Measurements from ENCODE around the gene CHD3.

Gene CHD3

DNA sequence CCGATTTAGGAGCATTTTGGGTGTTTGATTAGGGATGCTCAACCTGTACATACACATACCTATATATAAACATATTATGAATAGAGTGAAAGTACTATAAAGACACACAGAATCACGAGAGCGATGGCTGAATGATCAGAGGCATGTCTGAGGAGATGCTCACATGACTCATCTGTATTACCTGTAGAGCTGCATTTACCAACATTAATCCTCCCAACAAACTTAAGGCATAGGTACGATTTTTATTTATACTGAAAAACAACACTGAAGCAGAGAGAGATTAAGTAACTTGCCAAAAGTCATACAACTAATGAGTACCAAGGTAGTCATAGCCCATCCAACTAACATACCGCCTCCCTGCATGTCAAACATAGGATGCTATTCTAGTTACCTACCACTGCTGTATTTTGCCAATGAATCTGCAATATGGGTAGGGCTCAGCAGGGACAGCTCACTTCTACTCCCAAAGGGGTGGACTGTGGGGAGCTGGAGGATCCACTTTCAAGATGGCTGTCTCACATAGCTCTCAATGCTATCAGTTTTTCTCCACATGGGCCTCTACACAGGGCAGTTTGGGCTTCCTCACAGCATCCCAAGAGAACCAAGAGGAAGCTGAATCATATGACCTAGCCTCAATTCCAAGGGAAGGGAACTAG, 23.5 kb upstream of the CHD3 start:
- no peak for DNase-seq (ENCODE audit: low spot score)

DNA sequence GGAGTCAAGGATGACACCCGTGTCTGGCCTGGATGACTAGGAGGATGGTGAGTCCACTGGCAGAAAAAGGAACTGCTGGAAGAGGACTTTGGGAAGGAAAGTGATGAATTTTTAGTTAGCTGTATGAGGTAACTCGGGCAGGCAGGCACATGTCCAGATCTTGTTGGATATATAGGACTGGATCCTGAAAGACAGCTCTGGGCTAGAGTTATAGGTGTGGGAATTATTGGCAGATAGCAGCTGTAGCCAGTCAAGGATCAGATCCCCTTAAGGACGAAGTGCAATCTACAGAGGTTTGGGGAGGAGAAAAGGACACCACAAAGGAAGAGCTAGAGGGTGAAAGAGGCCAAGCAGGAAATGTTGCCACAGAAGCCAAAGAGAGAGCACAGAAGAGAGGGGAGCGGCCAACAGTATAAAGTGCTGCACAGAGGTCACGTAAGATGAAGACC, 20.7 kb upstream of the CHD3 start:
- DNase-seq (ENCODE audit: low spot score): no peak

DNA sequence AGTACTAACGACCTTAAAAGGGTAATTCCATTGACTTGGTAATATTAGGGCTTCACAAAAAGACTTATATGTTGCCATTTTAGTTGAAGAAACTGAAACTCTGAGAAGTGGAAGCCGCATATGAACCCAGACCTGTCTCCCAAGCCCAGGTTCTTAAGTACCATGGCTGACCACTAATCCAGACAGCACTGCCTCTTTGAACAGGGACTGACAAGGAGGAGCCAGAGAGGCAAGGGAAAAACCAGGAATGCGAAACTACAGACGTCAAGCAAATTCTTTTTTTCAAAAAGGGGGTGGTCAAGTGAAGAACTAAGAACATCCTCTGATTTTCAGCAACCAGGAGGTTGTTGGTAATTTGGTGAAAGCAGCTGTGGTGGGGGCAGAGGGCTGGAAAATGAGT, 15.5 kb upstream of the CHD3 start:
- no peak for DNase-seq (ENCODE audit: low spot score)

DNA sequence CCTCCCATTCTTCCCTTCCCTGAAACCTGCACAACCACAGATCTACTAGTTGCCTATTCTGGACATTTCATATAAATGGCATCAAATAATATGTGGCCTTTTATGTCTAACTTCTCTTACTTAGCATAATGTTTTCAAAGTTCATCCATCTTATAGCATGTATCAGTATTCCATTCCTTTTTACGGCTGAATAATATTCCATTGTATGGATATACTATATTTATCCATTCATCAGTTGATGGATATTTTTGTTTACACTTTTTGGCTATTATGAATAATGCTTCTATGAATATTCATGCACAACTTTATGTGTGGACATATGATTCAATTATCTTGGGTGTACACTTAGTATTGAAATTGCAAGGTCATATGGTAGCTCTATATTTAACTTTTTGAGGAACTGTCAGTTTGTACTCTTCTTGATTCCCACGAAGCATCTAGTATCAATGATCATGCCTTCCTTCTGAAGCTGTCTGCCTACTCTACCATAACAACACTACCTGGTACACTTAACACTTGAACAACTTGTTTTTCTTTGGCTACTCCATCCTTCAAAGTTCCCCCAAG, 12.7 kb upstream of the CHD3 start:
- DNase-seq (ENCODE audit: low spot score): no peak

DNA sequence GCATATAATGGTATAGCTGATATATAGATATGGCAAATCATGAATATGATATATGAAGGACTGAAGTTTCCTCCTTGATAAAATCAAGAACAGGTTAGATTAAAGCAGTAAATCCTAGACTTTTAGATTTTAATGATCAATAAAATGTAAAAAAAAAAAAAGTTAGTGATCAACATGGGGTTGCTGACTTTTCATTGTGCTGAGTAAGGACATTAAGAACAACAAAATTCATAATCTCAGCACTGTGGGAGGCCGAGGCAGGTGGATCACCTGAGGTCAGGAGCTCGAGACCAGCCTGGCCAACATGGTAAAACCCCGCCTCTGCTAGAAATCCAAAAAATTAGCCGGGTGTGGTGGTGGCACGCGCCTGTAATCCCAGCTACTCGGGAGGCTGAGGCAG, 10.4 kb upstream of the CHD3 start:
- DNase-seq (ENCODE audit: low spot score): no peak

DNA sequence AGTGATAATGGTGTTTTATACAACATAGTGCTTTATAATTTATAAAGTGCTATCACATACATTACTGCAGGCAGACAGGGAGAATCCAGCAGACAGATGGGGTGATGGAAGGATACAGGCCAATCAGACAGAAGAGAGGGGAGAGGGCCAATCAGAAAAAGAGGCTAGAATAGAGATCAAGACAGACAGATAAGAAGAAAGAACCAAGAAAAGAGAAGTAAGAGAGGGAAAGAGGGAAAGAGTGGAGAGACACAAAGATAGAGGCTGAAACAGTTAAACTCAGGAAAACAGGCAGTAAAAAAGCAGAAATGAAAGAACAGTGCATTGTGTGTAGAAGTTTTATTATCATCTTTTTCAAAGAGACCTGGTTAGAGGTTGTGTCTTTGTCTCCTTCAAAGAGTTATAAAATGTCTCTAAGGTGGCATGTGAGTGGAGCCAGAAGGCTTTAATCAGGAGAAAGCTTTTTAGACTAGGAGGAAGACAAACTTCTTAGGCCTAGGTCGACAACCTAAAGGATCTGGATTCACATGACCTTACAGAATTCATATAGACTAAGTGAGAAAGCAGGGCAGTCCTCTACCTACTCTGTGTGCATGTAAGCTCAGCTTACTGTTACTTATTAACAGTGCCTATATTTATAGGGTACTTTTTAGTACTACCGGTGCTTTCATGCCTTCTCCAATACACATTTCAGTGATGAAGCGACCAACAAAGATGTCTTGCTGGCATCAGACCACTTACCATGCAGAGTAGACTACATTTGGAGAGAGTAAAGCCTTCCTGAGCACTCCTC, 8.3 kb upstream of the CHD3 start:
- DNase-seq (ENCODE audit: low spot score): no peak

DNA sequence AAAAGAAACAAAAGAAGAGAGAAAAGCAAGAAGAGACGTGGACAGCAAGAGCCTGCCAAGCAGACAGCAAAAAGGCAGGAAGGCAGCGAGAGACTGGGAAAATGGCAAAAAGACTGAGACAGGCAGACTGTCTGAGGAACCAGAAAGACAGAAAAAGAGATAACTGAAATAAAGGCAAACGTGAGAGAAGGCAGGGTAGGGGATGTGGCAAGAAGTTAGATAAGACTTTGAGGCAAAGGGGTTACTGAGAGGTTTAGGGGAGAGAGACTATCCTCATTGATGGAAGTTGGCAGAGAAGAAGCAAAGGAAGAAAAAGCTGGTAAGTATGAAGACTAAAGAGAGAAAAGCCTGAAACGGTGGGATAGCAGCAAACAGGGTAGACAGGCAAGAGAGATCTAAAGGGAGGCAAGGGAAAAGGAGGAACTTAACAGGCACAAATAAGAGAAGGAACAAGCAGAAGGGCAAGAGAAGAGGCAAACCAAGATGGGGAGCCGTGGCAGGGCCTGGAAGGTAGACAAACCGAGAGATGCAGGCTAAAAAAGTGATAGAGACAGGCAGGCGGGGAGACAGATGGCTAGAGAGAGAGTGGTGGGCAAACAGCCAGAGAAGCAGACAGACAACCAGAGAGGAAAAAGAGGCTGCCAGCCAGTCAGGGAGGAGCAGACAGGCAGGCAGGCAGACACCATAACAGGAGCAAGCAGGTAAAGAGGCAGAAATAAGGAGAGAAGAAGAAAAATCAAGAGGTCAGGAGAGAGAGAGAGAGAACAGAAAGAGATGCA, 7.1 kb upstream of the CHD3 start:
- DNase-seq (ENCODE audit: low spot score): no peak

DNA sequence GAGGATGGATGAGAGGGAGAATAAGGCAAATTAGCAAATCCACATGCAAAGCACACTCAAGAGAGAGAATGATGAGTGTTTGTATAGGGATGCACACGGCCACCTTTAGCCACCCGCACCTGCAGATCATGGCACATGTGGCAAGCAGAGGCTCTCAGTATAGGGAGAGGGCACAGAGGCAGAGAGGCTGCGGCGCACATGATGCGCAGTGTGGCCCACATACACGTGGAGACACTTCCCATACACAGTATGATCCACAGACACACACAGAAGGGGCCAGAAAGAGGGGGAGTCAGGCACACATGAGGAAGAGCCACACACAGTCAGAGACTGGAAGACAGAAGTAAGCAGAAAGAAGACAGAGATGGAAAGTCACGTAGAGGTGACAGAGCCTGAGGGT, 6.5 kb upstream of the CHD3 start:
- no peak for DNase-seq (ENCODE audit: low spot score)

DNA sequence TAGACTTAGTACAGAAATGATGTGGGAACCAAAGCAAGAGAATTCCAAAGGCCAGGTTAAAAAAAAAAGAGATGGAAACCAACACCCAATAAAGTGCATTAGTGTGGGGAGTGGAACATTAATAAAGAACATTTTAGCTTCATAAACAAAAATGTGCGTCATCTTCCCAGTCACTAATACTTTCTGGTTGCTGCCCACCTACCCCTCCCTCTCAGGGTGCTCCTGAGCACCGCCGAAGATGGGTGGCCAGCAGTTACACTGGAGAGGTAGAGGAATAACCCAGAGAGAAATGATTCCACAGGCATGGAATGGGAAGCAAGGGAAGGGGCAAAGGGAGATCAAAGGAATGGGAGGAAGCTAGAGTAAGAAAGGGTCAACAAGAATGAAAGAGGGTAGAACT, 6.0 kb upstream of the CHD3 start:
- DNase-seq (ENCODE audit: low spot score): no peak

DNA sequence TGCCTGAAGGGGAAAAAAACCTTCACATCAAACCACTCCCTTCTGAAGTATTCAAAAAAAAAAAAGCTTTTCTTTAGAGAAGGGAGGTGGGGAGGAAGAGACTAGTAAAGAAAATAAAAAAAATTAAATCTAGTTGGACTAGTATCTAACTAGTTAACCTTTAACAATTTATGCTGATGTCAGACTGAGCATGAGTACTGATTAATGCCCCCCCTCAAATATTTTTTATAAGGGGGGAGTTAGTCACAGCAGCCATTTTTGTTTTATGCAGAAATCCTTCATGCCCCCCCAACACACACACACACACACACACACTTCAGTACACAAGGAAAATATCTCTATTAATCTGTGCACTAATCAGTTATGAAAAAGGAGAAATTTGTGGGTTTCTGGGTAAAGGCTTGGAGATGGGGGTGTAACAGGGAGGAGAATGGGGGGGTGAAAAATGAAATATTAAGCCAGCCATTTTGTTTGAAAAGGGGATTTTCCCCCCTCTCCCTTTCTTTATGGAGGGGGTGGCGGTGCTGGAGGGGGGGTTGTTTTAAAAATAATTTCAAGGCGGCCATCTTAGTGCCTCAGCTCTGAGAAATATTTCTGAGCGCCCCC, 4.7 kb upstream of the CHD3 start:
- peak; percentile 27 for DNase-seq (ENCODE audit: low spot score)

DNA sequence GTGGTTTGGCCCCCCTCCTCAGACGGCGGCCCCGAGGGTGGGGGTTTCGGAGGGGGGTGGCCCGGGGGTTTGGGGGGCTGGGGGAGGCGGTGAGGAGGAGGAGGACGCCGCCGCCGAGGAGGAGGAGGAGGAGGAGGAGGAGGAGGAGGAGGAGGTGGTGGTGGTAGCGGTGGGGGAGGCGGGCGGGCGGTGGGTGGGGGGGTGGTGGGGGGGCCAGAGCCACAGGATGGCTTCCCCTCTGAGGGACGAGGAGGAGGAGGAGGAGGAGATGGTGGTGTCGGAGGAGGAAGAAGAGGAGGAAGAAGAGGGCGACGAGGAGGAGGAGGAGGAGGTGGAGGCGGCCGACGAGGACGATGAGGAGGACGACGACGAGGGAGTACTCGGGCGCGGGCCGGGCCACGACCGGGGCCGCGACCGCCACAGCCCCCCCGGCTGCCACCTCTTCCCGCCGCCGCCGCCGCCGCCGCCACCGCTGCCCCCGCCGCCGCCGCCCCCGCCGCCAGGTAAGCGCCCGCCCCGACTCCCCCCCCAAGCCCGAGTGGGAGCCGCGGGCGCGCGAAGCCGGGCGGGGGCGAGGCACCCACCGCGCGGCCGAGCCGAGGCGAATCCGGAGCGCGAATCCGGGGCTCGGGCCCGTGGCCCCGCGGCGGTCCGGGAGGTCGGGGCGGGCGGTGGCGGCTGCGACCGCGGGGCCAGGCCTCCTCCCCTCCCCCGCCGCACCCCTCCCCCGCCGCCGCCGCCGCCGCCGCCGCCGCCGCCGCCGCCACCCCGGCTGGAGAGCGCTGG, 3.8 kb upstream of the CHD3 start:
- peak; percentile 38 for DNase-seq (ENCODE audit: low spot score)

DNA sequence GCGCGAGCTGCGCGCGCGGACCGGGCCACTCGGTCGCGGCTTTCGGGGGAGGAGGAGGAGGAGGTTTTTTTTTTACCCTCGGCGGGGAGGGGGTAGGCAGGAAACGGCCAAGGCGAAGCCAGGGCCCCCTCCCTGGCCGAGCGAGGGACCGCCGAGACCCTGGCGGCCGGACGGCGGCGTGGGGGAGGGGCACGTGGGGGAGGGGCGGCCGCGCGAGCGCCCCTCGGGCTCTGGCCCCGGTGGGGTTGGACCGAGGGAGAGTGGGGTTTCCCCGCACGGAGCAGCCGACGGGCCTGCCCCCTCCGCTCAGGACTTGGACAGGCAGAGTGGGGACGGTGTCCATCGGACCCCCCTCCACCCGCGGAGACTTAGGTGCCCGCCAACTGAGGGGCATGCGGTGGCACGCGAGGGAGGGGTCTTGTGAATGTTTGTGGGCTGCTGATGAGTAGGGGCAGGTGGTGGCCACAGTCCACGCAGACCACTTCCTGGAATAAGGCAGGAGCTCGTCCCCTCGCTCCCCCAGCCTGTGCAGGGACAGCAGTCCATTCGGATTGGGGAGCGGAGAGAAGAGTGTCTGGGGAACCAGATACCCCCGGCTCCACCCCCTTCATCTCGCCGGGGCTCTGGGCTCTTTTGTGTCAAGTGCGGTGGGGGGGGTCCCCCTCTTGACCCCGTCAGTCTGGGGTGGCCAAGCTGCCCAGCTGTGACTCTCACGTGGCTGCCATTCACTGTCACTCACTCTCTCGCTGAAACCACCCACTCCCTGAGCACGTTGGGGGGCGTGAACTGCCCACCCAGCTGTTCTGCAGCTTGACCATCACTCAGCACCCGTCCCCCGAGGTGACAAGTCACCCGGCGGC, 3.0 kb upstream of the CHD3 start:
- DNase-seq (ENCODE audit: low spot score): peak; percentile 51

DNA sequence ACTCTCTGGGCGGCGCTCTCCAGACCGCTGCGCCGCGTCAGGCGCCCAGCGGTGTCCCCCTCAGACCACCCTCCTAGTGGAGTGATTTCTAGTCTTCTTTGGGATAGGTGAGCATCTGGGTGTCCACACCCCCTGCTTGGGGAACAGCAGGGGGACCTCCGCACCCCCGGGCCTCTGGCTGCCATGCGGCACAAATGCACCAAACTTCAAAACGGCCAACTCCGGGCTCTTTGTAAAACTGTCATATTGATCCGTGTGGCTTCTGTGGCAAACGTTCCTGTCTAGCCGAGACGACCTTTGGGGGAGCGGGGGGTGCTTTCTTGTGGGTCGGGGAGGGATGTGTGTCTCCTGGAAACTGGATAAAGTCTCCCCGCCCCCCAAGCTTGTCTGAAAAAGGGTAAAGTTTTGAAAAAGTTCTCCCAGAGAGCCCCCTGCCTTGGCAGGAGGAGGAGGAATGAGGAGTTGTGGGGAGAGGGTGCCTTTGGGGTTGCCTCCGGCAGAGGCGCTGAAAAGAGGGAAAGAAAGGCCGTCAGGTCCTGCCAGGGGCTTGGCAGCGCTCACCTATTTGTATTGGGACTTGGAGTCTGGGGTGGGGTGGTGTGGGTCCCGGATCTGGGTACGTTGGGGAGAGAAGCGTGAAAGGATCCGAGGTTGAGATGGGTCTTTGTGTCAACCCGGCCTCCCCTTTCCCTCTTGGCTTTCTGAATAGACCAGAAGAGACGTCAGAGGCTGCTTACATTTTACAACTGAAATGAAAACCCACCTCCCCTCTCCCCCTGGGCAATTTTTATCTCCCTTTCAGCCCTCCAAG, 2.2 kb upstream of the CHD3 start:
- DNase-seq (ENCODE audit: low spot score): peak; percentile 27

DNA sequence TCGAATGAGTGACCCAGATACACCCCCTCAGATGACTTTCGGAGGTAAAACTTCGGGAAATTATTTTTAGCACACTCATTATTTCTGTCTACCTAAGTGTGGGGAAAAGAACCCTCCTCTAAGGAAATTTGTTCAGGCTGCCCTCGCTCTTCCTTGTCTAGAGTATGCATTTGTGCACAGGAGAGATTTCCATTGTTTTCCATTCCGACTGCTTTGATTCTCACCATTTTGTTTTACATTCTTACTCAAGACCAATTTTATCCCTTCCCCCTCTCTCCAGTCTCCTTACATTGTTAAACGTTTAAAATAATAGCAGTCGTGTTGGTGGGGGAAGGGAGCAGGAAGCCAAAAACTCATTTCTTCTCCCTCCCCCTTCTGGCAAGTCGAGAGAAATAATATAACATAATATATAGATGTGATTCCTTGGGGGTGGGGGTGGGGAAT, 1.5 kb upstream of the CHD3 start:
- no peak for DNase-seq (ENCODE audit: low spot score)

DNA sequence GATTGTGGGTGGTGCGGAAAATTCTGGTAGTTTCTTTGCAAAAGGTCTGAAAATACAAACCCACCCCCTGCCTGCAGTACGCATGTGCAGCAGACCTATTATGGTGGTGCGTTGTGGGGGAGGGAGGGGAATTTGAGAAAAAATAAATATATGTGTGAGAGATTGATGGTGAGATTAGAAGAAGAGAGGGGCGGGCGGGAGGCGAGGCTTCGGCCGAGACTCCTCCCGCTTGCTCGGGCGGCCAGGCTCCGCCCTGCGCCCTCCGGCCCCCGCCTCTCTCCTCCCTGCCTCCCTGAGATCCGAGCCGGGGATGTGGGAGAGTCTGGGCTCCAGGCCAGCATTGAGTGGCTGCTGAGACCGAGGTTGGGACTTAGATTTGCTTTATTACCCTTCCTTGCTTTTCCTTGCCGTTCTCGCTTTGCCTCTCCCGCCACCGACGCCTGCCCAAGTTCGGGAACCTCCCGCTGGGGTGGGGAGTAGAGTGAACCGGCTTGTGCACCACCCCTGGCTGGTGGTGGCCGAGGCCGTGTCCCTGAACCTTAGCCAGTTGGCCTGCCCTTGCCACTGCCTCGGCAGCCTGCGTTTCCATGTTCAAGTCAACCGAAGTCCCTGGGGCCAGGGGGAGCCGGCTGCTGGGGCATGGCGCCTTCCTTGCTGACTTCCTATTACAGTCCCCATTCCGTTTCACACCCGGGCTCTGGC, 956 bp upstream of the CHD3 start:
- peak; percentile 96 for DNase-seq (ENCODE audit: low spot score)

DNA sequence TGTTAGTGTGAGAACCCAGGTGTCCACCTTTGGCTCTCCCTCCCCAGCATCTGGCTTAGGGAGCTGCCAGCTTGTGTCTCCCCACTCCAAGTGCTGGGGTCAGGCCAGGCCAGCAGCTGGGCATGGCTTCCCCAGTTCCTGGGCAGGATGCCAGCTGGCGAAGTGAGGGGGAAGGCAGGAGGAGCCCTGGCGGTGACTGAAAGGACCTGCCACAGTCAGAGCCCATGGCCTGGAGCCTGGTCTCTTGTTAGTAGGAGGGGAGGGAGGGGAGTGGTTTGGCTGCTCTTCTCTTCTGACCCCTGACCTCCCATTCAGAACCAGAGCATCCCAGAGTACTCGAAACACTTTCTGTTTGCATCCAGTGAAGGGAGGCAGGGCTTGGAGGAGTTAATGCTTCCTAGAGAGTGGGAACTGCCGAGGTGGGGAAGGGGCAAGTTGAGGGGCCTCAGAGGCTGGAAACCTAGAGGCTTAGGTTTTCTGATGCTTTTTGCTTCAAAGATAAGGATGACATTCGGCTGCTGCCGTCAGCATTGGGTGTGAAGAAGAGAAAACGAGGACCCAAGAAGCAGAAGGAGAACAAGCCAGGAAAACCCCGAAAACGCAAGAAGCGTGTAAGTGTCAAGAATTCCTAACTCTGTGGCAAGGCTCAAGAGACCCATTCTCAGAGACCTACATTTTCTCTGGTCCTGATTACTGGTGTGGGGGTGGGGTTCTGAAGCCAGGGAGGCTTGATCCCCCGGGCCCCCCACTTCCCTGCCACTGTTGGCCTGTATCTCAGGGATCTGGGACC, 772 bp downstream of the CHD3 start:
- peak; percentile 94 for DNase-seq (ENCODE audit: low spot score)

DNA sequence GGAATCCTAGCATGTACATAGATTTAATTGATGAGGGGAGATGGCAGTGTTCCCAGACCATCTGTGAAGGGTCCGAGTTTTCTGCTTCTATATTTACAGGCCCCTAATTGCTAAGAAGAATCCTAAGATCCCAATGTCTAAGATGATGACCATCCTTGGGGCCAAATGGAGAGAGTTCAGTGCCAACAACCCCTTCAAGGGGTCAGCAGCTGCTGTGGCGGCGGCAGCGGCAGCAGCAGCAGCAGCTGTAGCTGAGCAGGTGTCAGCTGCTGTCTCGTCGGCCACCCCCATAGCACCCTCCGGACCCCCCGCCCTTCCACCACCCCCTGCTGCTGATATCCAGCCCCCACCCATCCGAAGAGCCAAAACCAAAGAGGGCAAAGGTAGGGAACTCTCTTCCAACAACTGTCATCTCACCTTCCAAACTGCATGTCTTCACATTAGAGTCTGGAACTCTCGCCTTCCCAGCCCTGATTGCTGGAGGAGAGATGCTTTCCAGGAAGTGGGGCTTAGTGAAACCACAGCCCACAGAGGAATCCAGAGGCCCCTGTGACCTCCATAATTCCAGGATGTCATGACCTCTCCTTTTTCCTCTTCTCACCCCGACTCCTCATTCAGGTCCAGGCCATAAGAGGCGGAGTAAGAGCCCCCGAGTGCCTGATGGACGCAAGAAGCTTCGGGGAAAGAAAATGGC, 4.7 kb downstream of the CHD3 start:
- no peak for DNase-seq (ENCODE audit: low spot score)
